A549 (cell line): ENCODE measurements around the gene TMC4.

Experiments
- CTCF ChIP-seq: fragments of >200 bp; sonication (Bioruptor Twin); formaldehyde crosslinking; IDR thresholded peaks from 3 replicates; pipeline ENCODE4 v1.5.1; 2016
- MAX ChIP-seq: IDR thresholded peaks from 2 replicates; pipeline ENCODE4 v1.6.1; 2012
- POLR2AphosphoS2 ChIP-seq: conservative IDR thresholded peaks from 2 replicates; pipeline ENCODE4 v1.6.1; 2012; ENCODE audit warnings: low read length, improper control_type of control experiment, inconsistent platforms
- RCOR1 ChIP-seq: fragments of 150-350 bp; IDR thresholded peaks from 2 replicates; pipeline ENCODE4 v1.6.1; 2014; ENCODE audit warnings: antibody characterized with exemption, low read length, low read depth
- TP53 ChIP-seq: fragments of 250-450 bp; sonication (Bioruptor Pico); IDR thresholded peaks from 2 replicates; pipeline ENCODE4 v1.5.0; 2021; ENCODE audit warnings: mild to moderate bottlenecking, moderate library complexity
- ZSCAN20 ChIP-seq: fragments of 250-450 bp; sonication (Bioruptor Pico); IDR thresholded peaks from 2 replicates; pipeline ENCODE4 v1.8.0; 2022; ENCODE audit warnings: mild to moderate bottlenecking, moderate library complexity

- TF ChIP-seq CTCF (no peak), POLR2AphosphoS2 (no peak), TP53 (CRISPR knock-in tag) (no peak), MAX (no peak), ZSCAN20 (CRISPR knock-in tag) (no peak), RCOR1 (no peak)
Measured at GRCh38 chr19:54121259-54121658, 51.7 kb downstream of the TMC4 start.
